ENCODE data around the gene RSU1.

The RSU1 gene

DNA sequence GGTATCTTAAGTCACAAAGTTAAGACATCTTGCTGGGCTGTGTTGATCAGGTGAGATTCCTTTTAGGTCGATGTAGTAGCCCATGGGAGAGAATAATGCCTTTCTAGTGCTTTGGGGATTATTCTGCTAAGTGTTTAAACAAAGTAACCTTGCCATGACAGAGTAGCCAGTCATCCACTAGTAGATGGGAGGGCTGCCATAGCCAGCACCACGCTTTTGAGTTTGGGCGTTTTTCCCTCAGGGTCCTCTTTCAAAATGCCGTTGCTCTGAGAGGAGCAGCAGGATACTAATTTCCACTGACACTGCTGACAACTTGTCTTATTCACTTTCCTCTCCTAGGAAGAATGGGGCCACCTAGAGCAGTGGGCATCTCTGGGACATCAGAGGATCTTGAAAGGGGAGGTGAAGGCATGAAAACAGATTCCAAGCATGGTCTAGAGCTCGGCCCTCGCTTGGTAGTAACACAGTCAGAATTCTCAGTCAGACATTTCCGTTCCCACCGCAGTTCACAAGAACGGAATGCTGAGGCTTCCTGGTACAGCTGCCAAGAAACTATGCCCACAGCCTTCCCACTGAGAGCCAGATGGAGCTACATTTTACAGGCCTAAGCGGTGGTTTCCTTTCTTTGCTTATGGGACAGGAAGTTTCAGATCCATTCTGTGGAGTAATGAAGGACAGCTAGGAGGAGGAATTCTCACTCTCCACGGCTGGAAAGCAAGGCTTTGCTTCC lies 15.3 kb upstream of the RSU1 start:
- TF ChIP-seq ZFP30 (CRISPR knock-in tag; IDR thresholded peaks at IDR 0.05), result no peak
- no peak for TF ChIP-seq ZNF565 (CRISPR knock-in tag; conservative IDR thresholded peaks at IDR 0.05; ENCODE audit: low read depth)
- TF ChIP-seq CSDC2 (CRISPR knock-in tag; IDR thresholded peaks at IDR 0.05), result no peak
- TF ChIP-seq BACH2 (CRISPR knock-in tag; IDR thresholded peaks at IDR 0.05; ENCODE audit: borderline replicate concordance), result no peak
- no peak for TF ChIP-seq RARB (CRISPR knock-in tag; IDR thresholded peaks at IDR 0.05)
- peak; percentile 89 for ATAC-seq

DNA sequence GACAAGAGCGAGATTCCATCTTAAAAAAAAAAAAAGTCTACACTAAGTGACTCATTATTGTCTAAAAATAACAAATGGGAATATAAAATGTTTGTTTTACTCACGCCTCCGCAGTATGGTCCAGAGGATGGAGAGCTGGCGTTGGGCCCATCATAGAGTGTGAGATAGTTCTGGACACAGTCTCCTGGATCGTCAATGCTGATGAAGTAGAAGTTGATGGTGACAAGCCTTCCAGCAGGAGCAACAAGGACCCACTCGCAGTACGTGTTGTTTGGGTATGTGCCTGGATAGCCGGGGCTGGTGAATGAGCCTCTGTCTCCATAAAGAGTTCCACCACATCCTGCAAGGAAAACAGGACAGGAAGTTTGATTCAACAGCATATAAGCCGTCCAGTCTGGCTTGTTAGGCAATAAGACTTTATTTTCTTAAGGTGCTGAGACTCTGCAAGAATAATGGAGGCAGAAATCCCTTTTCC lies 11.5 kb upstream of the RSU1 start:
- peak; percentile 15 for ATAC-seq

GRCh38 chr10:16828114-16828568 lies 10.9 kb upstream of the RSU1 start:
- peak; percentile 80 for ATAC-seq
- TF ChIP-seq ZFP3 (CRISPR knock-in tag; IDR thresholded peaks at IDR 0.05) (no peak), BACH2 (CRISPR knock-in tag; IDR thresholded peaks at IDR 0.05; ENCODE audit: borderline replicate concordance) (no peak), CSDC2 (CRISPR knock-in tag; IDR thresholded peaks at IDR 0.05) (no peak), ZNF70 (CRISPR knock-in tag; IDR thresholded peaks at IDR 0.05) (no peak), PATZ1 (CRISPR knock-in tag; IDR thresholded peaks at IDR 0.05; ENCODE audit: borderline replicate concordance) (no peak)
- TF ChIP-seq, protein P1, sequence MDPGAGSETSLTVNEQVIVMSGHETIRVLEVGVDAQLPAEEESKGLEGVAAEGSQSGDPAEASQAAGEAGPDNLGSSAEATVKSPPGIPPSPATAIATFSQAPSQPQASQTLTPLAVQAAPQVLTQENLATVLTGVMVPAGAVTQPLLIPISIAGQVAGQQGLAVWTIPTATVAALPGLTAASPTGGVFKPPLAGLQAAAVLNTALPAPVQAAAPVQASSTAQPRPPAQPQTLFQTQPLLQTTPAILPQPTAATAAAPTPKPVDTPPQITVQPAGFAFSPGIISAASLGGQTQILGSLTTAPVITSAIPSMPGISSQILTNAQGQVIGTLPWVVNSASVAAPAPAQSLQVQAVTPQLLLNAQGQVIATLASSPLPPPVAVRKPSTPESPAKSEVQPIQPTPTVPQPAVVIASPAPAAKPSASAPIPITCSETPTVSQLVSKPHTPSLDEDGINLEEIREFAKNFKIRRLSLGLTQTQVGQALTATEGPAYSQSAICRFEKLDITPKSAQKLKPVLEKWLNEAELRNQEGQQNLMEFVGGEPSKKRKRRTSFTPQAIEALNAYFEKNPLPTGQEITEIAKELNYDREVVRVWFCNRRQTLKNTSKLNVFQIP (CRISPR knock-in tag; IDR thresholded peaks at IDR 0.05; ENCODE audit: borderline replicate concordance, low read depth), result no peak

More for the DNA sequence above, 11.5 kb upstream of the RSU1 start:
- no peak for TF ChIP-seq ISL1 (CRISPR knock-in tag; IDR thresholded peaks at IDR 0.05)
- no peak for TF ChIP-seq ARNTL (CRISPR knock-in tag; IDR thresholded peaks at IDR 0.05; ENCODE audit: borderline replicate concordance, low read depth)
- TF ChIP-seq ZC3H10 (CRISPR knock-in tag; IDR thresholded peaks at IDR 0.05), result no peak
- no peak for TF ChIP-seq TCF4 (CRISPR knock-in tag; IDR thresholded peaks at IDR 0.05; ENCODE audit: borderline replicate concordance)
- TF ChIP-seq TOX (CRISPR knock-in tag; IDR thresholded peaks at IDR 0.05; ENCODE audit: borderline replicate concordance), result no peak
- TF ChIP-seq, protein P2, sequence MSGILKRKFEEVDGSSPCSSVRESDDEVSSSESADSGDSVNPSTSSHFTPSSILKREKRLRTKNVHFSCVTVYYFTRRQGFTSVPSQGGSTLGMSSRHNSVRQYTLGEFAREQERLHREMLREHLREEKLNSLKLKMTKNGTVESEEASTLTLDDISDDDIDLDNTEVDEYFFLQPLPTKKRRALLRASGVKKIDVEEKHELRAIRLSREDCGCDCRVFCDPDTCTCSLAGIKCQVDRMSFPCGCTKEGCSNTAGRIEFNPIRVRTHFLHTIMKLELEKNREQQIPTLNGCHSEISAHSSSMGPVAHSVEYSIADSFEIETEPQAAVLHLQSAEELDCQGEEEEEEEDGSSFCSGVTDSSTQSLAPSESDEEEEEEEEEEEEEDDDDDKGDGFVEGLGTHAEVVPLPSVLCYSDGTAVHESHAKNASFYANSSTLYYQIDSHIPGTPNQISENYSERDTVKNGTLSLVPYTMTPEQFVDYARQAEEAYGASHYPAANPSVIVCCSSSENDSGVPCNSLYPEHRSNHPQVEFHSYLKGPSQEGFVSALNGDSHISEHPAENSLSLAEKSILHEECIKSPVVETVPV (CRISPR knock-in tag; IDR thresholded peaks at IDR 0.05), result no peak
- TF ChIP-seq ESRRG (CRISPR knock-in tag; IDR thresholded peaks at IDR 0.05), result no peak
- TF ChIP-seq ZNF565 (CRISPR knock-in tag; conservative IDR thresholded peaks at IDR 0.05; ENCODE audit: low read depth), result no peak
- no peak for TF ChIP-seq ZFP30 (CRISPR knock-in tag; IDR thresholded peaks at IDR 0.05)
- no peak for TF ChIP-seq CREB5 (CRISPR knock-in tag; IDR thresholded peaks at IDR 0.05; ENCODE audit: low read depth)
- TF ChIP-seq ZFP3 (CRISPR knock-in tag; IDR thresholded peaks at IDR 0.05), result no peak
- no peak for TF ChIP-seq GLIS3 (CRISPR knock-in tag; IDR thresholded peaks at IDR 0.05)
- TF ChIP-seq TSHZ2 (CRISPR knock-in tag; IDR thresholded peaks at IDR 0.05), result no peak
- TF ChIP-seq, protein P1 (CRISPR knock-in tag; IDR thresholded peaks at IDR 0.05; ENCODE audit: borderline replicate concordance, low read depth), result no peak
- TF ChIP-seq ZNF8 (CRISPR knock-in tag; IDR thresholded peaks at IDR 0.05), result no peak
- TF ChIP-seq PPARA (CRISPR knock-in tag; IDR thresholded peaks at IDR 0.05; ENCODE audit: borderline replicate concordance), result no peak
